NCI-H1417 treated with DMSO at 0.1 percent for 48 hours (cell line): ENCODE results near the gene OR5AK2.
"Not testable (repeated sequence)": the region's sequence is repeated elsewhere in the genome, so short reads cannot be mapped to it uniquely, and the experiment has no call there.

Experiments
- DNase-seq: peaks from one replicate; lab custom pipeline; 2025; lab: John Stamatoyannopoulos, UW

Gene OR5AK2

DNA sequence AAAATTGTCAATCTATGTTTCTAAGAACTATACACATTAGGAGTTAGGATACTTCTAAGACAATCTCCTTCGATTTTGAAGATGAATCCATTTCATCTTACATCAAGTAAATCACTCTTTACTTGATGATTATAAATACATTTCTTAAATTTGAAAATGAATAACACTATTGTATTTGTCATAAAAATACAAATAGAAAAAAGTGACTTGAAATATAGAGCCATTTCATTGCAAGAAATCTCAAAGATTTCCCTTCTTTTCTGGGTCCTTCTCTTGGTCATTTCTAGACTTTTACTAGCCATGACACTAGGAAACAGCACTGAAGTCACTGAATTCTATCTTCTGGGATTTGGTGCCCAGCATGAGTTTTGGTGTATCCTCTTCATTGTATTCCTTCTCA is at the start of gene OR5AK2:
Gene OR5AK2, plus strand, starts transcription at position 301 of the 400 bp plus-strand sequence. Its CDS starts 0 bp downstream, at position 301.
- no peak for DNase-seq

DNA sequence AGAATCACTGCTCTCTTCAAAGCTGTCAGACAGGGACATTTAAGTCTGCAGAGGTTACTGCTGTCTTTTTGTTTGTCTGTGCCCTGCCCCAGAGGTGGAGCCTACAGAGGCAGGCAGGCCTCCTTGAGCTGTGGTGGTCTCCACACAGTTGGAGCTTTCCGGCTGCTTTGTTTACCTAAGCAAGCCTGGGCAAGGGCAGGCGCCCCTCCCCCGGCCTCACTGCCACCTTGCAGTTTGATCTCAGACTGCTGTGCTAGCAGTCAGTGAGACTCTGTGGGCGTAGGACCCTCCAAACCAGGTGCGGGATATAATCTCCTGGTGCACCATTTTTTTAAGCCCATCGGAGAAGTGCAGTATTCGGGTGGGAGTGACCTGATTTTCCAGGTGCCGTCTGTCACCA is 43.2 kb upstream of the OR5AK2 start:
- DNase-seq, result not testable (repeated sequence)

- no peak for DNase-seq
Measured at GRCh38 chr11:56948991-56949515, 39.7 kb upstream of the OR5AK2 start.

DNA sequence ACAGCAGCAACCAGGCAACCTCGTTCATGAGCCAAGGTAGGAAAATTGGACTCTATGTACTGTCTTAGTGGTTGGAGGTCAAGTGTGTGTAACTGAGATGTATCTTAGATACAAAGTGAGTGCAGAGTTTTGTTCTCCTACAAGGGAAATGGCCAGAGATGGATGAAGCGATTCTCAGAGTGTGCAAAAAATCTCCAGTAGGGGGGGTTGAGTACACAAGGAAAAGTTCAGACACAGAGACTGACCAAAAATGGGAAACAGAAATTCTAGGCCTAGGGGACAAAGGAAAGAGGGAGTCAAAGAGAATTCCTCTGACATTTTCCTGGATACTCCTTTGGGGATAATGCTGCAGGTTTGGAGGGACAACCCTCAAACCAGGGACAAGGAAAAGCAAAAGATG is 38.2 kb upstream of the OR5AK2 start:
- DNase-seq, result no peak

DNA sequence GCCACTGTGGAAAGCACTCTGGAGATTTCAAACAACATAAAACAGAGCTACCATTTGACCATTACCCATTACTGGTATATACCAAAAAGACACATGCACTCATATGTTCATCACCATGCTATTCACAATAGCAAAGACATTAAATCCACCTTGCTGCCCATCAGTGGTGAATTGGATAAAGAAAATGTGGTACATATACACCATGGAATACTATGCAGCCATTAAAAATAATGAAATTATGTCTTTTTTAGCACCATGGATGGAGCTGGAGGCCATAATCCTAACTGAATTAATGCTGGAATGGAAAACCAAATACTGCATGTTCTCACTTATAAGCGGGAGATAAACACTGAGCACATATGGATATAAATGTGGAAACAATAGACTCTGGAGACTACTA is 34.8 kb upstream of the OR5AK2 start:
- not testable (repeated sequence) for DNase-seq

DNA sequence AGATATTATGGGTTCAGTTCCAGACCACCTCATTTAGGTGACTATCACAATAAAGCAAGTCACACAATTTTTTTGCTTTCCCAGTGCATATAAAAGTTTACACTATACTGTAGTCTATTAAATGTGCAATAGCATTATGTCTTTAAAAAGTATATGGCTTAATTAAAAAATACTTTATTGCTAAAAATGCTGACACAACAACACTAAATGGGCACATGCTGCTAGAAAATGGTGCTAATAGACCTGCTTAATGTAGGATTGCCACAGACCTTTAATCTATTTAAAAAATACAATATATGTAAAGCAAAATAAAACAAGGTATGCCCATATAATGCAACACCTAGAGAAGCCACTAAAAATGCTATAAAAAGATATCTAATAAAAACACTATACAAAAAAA is 27.1 kb upstream of the OR5AK2 start:
- no peak for DNase-seq

DNA sequence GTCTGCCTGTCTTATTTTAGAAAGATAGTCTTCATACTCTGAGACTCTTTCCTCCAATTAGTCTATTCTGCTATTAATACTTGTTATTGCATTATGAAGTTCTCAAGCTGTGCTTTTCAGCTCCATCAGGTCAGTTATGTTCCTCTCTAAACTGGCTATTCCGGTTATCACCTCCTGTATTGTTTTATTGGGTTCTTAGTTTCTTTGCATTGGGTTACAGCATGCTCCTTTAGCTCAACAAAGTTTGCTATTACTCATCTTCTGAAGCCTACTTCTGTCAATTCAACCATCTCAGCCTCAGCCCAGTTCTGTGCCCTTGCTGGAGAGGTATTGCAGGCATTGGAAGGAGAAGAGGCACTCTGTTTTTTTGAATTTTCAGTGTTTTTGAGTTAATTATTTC is 21.0 kb upstream of the OR5AK2 start:
- no peak for DNase-seq

- no peak for DNase-seq
Measured at GRCh38 chr11:56968524-56968923, 20.2 kb upstream of the OR5AK2 start.

GRCh38 chr11:56977314-56977713 is 11.4 kb upstream of the OR5AK2 start:
- no peak for DNase-seq

GRCh38 chr11:56990702-56991101 is 2.0 kb downstream of the OR5AK2 start:
- DNase-seq, result no peak

- DNase-seq, result no peak
Measured at GRCh38 chr11:56994532-56994931, 5.8 kb downstream of the OR5AK2 start.

DNA sequence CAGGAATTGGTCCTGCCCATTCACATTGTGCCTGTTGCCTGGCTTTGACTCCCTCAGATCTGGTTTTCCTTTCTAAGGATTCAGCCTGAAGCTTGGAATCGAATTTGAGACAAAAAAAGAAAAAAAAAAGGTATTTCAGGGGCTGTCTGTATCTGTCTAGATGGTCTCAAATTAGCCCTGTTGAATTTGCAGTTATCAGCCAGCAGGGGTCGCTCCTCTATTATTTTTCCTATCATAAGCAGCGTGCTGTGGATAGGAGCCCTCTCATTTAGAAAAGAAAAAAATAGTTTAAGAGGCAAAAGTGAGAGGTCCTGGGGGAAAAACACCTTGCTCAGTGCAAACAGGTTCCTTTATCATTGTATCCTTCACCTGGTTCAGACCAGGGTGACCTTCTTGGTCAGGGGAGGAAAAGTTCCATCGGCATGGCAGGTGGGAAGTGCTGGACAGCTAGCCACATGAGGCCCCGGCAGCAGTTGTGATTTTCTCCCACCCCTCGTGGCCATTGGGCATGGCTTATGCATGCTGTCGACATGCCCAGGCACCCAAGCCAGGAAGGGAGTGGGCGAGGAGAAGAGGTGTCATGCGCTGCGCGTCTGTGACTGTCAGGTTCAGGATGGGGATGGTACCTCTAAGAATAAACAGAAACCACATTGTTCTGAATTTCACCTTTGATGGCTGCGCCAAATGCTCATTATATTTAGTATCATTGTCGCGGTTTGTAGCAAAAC is 13.1 kb downstream of the OR5AK2 start:
- DNase-seq, result no peak

DNA sequence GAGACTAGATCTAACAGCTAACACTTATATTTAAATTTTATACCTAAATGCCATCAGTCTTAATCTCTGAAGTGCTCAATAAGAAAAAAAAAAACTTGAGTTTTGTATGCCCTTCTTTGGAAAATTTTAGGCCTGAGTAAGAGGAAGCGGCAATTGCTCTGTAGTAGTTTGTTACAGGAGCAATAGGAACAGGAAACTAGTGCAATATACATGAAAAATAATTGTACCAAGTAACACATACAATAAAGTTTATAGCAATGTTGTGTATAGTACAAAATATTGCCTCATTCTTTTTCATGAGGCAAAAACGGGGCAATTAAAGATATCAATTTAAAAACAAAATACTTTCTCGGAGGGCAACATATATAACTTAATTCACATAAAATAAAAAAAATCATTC is 19.7 kb downstream of the OR5AK2 start:
- DNase-seq, result no peak

GRCh38 chr11:57015679-57016078 is 27.0 kb downstream of the OR5AK2 start:
- DNase-seq, result no peak

- DNase-seq, result no peak
Measured at GRCh38 chr11:57031556-57031955, 42.8 kb downstream of the OR5AK2 start.
